Epithelial cell of esophagus (primary cell): Measurements from ENCODE around the gene DDTL.
"Not testable (repeated sequence)": the region's sequence is repeated elsewhere in the genome, so short reads cannot be mapped to it uniquely, and the experiment has no call there.

Experiments used
- DNase-seq: peaks from one replicate; pipeline ENCODE4 v3.0.0; 2010; ENCODE audit warnings: low read depth
- H3K4me3 ChIP-seq: 2 replicates; pipeline ENCODE4 v1.5.1; 2011; ENCODE audit warnings: mild to moderate bottlenecking, low read length, control low read depth
- TF ChIP-seq, protein P1 (sequence below): IDR thresholded peaks from 2 replicates; pipeline ENCODE4 v1.5.1; 2011; ENCODE audit warnings: low read depth, mild to moderate bottlenecking, low read length, control low read depth, inconsistent platforms; ENCODE audit not compliant: insufficient read depth; ENCODE audit errors: missing control alignments

DDTL gene

DNA sequence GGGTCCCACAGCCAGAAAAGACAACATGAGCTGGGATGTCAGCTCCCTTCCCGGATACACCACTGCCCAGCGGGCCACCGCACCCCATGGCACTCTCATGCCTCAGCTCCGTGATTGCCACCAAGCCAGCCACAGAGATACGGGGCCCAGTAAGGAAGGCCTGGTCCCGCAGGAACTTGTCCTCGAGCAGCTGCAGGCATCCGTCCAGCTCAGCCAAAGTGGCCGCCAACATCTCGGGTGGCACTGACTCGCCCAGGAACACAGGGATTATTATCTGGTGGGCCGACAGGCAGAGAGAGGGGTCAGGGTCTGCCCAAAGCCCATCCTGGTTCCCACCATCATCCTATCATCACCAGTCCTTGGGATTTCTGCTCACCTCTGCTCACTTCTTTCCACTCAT lies 10.6 kb downstream of the DDTL start:
- not testable (repeated sequence) for H3K4me3 ChIP-seq, DNase-seq

DNA sequence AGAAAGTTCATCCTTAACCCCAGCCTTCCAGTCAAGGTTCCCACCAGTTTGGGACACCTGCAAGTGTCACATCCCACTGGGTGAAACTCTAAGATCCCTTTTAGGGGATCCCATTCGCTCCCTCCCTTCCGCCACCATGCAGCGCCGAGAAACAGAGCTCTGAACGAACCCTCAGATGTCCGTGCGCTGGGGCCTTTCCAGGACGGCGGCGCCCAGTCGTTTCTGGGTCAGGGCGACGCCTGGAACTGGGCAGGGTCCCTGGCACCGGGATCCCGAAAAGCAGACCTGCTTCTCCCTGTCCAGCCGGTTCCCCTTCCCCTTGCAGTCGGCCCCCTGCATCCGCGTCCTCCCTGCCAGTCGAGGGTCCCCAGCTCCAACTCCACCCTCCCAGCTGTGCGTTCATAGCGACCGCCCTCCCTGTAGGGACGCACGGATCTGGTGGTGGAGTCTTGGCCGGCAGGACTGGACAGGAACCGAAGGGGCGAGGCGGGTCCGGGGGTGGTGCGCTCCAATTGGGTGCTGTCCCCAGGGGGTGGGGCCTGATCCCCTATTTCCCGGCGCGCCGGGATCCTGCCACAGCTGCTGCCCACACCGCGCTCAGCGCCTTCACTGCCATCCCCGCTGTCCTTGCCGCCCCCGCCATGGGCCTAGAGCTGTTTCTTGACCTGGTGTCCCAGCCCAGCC lies 13.0 kb downstream of the DDTL start, which contains the start of gene GSTT2:
TSS of gene GSTT2 (plus strand) at position 578 of the 684 bp plus-strand sequence.
- not testable (repeated sequence) for H3K4me3 ChIP-seq, DNase-seq

DNA sequence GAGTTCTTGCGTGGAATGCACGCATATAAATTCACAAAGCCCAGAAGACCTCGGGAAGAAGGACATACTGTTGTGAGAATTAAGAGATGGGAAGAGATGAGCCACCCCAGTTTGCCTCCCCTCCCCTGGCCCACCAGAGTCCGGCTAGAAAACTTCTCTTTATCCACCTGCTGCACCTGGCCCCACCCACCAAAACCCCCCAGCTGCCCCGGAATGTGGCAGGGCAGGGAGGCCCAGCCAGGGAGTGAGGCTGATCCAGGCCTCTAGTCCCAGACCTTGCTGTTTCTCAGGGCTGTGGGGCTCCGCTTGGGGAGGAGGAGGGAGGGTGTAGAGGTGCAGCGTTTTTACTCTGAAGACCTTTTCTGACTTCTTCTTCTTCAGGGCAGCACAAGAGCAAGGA lies 13.9 kb downstream of the DDTL start:
- not testable (repeated sequence) for DNase-seq, H3K4me3 ChIP-seq

GRCh38 chr22:23984430-23984829 lies 17.7 kb downstream of the DDTL start:
- H3K4me3 ChIP-seq = no peak overlapping the region
- peak; percentile 27 for DNase-seq
- TF ChIP-seq, protein P1, sequence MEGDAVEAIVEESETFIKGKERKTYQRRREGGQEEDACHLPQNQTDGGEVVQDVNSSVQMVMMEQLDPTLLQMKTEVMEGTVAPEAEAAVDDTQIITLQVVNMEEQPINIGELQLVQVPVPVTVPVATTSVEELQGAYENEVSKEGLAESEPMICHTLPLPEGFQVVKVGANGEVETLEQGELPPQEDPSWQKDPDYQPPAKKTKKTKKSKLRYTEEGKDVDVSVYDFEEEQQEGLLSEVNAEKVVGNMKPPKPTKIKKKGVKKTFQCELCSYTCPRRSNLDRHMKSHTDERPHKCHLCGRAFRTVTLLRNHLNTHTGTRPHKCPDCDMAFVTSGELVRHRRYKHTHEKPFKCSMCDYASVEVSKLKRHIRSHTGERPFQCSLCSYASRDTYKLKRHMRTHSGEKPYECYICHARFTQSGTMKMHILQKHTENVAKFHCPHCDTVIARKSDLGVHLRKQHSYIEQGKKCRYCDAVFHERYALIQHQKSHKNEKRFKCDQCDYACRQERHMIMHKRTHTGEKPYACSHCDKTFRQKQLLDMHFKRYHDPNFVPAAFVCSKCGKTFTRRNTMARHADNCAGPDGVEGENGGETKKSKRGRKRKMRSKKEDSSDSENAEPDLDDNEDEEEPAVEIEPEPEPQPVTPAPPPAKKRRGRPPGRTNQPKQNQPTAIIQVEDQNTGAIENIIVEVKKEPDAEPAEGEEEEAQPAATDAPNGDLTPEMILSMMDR = peak; percentile 55

DNA sequence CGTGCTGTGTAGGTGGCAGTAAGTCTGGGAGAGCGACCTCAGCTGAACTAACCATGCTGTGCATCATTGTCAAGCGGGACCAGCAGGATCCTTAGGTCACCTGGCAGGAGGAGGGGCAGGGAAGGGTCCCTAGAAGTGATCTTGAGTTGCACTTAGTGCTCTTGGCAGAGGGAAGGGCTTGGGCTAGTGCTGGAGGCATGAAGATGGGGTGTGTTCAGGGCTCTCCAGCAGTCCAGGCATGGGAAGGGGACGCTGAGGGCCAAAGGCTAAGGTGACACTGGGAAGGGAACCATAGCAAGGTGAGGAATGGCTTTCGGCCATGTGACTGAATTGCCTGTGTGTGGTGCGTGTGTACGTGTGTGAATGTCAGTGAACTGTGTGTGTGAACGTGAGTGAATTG lies 19.4 kb downstream of the DDTL start:
- DNase-seq, H3K4me3 ChIP-seq: not testable (repeated sequence)

DNA sequence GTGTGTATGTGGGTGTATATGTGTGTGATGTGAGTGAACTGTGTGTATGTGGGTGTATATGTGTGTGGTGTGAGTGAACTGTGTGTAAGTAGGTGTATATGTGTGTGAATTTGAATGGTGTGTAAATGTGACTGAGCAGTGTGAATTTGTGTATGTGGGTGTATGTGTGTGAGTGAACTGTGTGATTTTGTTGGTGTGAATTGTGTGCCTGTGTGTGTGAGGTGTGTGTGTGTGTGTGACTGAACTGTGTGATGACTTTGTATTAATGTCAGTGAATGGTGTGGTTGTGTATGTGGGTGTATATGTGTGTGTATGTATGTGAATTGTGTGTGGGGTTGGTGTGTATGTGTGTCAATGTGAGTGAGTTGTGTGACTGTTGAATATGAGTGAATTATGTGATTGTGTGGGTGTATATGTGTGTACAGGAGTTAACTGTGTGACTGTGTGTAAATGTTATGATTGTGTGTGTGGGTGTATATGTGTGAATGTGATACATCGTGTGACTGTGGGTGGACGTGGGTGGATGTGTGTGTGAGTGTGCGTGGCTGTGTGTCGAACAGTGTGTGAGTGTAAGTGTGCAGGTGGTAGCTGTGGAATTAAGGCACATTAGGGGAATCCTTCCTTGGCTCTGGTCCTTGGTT lies 20.0 kb downstream of the DDTL start:
- H3K4me3 ChIP-seq, DNase-seq: not testable (repeated sequence)

DNA sequence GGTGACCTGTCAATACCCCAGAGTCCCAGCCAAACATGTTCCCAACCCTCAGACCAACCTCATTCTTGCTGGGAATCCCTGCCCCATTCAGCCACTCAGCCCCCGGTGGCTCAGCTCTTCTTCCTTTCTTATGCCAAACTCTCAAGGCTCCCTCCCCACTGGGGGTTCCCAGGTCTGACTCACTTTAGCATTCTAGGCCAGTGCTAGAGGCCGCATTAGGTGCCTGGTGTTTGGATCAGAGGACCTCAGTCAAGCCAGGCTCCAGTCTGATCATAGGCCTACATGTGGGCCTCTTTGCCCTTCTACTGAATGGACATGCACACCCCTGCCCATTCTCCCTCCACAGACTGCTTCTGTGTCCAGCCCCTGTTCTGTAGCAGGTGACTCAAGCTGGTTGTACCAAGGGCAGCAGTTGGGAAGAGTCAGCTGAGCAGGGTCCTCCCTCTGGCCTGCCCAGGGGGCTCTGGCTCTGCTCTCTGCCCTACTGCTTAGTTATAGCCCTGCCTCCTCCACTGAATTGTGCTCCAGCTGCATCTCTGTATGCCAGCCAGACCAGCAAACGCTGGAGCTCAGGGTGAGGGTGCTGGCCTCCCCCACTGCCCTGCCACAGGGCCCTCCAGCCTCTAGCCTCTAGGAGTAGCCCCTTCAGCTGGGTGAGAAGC lies 23.0 kb downstream of the DDTL start:
- not testable (repeated sequence) for H3K4me3 ChIP-seq

DNA sequence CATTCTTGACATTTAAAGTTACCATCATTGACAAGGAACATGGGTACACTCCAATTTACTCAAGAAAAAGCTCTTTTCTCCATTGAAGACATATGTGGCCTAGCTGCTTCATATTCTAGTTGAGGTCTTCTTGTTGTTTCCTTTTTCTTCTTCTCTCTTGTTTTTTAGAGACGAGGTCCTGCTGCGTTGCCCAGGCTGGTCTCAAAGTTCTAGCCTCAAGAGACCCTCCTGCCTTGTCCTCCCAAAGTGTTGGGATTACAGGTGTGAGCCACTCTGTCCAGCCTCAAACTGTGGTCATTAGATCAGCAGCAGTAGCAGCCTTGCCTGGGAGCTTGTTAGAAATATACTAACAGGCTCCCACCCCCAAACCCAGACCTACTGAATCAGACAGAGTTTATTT lies 26.4 kb downstream of the DDTL start:
- not testable (repeated sequence) for DNase-seq, H3K4me3 ChIP-seq

More for the DNA sequence above, 23.0 kb downstream of the DDTL start:
- not testable (repeated sequence) for DNase-seq

DNA sequence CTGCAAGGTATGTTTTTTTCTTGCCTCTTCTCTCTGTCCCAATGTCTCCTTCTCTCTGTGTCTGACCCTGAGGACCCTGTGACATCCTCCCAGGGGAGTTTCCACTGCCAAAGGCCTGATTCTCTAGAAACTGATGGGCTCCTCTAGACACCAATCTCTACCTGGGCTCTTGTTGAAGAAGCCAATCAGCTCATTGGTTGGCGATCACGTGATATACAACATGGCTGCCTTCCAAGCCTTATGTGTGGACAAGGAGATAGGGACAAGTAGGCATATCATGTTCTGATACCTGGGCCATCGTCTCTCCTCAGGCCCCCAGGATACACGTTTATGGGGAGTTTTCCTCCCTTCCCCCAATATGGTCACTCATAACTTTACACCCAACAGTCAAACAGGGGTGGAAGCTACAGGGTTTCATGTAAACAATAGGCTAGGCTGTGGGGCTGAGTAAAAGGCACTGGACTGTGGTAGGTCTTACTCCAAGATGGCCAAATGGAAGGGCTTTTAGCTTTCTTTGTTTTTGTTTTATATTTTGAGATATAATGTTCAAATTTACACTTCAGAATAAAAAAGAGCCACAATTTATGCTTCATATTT lies 27.0 kb downstream of the DDTL start:
- DNase-seq, H3K4me3 ChIP-seq: not testable (repeated sequence)

- TF ChIP-seq, protein P1 = no peak
- no peak overlapping the region for H3K4me3 ChIP-seq
- DNase-seq = no peak
Observed at GRCh38 chr22:23997092-23997491, 30.4 kb downstream of the DDTL start.

- not testable (repeated sequence) for DNase-seq, H3K4me3 ChIP-seq
Observed at GRCh38 chr22:23999779-24000178, 33.1 kb downstream of the DDTL start.

- no peak for DNase-seq
- no peak overlapping the region for H3K4me3 ChIP-seq
- TF ChIP-seq, protein P1 = no peak
Observed at GRCh38 chr22:24001314-24001713, 34.6 kb downstream of the DDTL start.
